ENCODE data around the gene CDH23. TPM values are rescaled to one million over a fixed set of nuclear protein-coding genes. Genes with fewer than 3 reads are reported as not detected.

The CDH23 gene
- total RNA-seq, 1 donor: 0.36 TPM

GRCh38 chr10:71553432-71553831 lies 156.7 kb downstream of the CDH23 start:
- Histone ChIP-seq H3K27me3 (ENCODE audit: insufficient read depth, low read length) (peaks cover 15% of the 10 kb centered on the region), H3K36me3 (ENCODE audit: insufficient read depth, low read length) (no peaks in the 10 kb centered on the region), H3K27ac (ENCODE audit: low read depth, low read length) (no peak overlapping the region), H2AFZ (ENCODE audit: low read length) (no peak overlapping the region), H4K20me1 (ENCODE audit: insufficient read depth, low read length) (no peaks in the 10 kb centered on the region), H3K79me2 (ENCODE audit: insufficient read depth, low read length) (no peaks in the 10 kb centered on the region), H3K4me2 (ENCODE audit: insufficient read depth, low read length) (no peak overlapping the region), H3K4me1 (ENCODE audit: insufficient read depth, low read length) (no peaks in the 10 kb centered on the region), H3K4me3 (ENCODE audit: insufficient read depth, low read length) (no peak overlapping the region), H3K9me3 (ENCODE audit: low read depth, low read length) (no peaks in the 10 kb centered on the region)
- peak; percentile 32 for DNase-seq (ENCODE audit: insufficient read length, low spot score, missing footprints)
- no peak for TF ChIP-seq CTCF (IDR thresholded peaks at IDR 0.05; ENCODE audit: extremely low read depth, low read depth, low read length)

GRCh38 chr10:71554671-71555070 lies 158.0 kb downstream of the CDH23 start:
- Histone ChIP-seq H2AFZ (ENCODE audit: low read length) (no peak overlapping the region), H3K9me3 (ENCODE audit: low read depth, low read length) (no peaks in the 10 kb centered on the region), H3K79me2 (ENCODE audit: insufficient read depth, low read length) (no peaks in the 10 kb centered on the region), H3K4me3 (ENCODE audit: insufficient read depth, low read length) (no peak overlapping the region), H4K20me1 (ENCODE audit: insufficient read depth, low read length) (no peaks in the 10 kb centered on the region), H3K4me1 (ENCODE audit: insufficient read depth, low read length) (no peaks in the 10 kb centered on the region), H3K27me3 (ENCODE audit: insufficient read depth, low read length) (peaks cover 20% of the 10 kb centered on the region), H3K36me3 (ENCODE audit: insufficient read depth, low read length) (no peaks in the 10 kb centered on the region), H3K4me2 (ENCODE audit: insufficient read depth, low read length) (no peak overlapping the region), H3K27ac (ENCODE audit: low read depth, low read length) (no peak overlapping the region)
- TF ChIP-seq CTCF (IDR thresholded peaks at IDR 0.05; ENCODE audit: extremely low read depth, low read depth, low read length): no peak
- DNase-seq (ENCODE audit: insufficient read length, low spot score, missing footprints): peak; percentile 10

- peak; percentile 69 for DNase-seq (ENCODE audit: insufficient read length, low spot score, missing footprints)
- Histone ChIP-seq H3K27ac (ENCODE audit: low read depth, low read length) (no peak overlapping the region), H3K4me3 (ENCODE audit: insufficient read depth, low read length) (no peak overlapping the region), H3K79me2 (ENCODE audit: insufficient read depth, low read length) (no peaks in the 10 kb centered on the region), H2AFZ (ENCODE audit: low read length) (no peak overlapping the region), H3K4me2 (ENCODE audit: insufficient read depth, low read length) (no peak overlapping the region), H3K27me3 (ENCODE audit: insufficient read depth, low read length) (peaks cover 23% of the 10 kb centered on the region), H3K36me3 (ENCODE audit: insufficient read depth, low read length) (no peaks in the 10 kb centered on the region), H4K20me1 (ENCODE audit: insufficient read depth, low read length) (no peaks in the 10 kb centered on the region), H3K9me3 (ENCODE audit: low read depth, low read length) (no peaks in the 10 kb centered on the region), H3K4me1 (ENCODE audit: insufficient read depth, low read length) (no peaks in the 10 kb centered on the region)
- no peak for TF ChIP-seq CTCF (IDR thresholded peaks at IDR 0.05; ENCODE audit: extremely low read depth, low read depth, low read length)
Observed at GRCh38 chr10:71555087-71555723, 158.5 kb downstream of the CDH23 start.

GRCh38 chr10:71555724-71556119 lies 159.0 kb downstream of the CDH23 start:
- Histone ChIP-seq H3K4me2 (ENCODE audit: insufficient read depth, low read length) (no peak overlapping the region), H3K36me3 (ENCODE audit: insufficient read depth, low read length) (no peaks in the 10 kb centered on the region), H3K27me3 (ENCODE audit: insufficient read depth, low read length) (peaks cover 23% of the 10 kb centered on the region), H3K9me3 (ENCODE audit: low read depth, low read length) (no peaks in the 10 kb centered on the region), H3K4me3 (ENCODE audit: insufficient read depth, low read length) (no peak overlapping the region), H4K20me1 (ENCODE audit: insufficient read depth, low read length) (no peaks in the 10 kb centered on the region), H3K4me1 (ENCODE audit: insufficient read depth, low read length) (no peaks in the 10 kb centered on the region), H3K27ac (ENCODE audit: low read depth, low read length) (no peak overlapping the region), H3K79me2 (ENCODE audit: insufficient read depth, low read length) (no peaks in the 10 kb centered on the region), H2AFZ (ENCODE audit: low read length) (no peak overlapping the region)
- DNase-seq (ENCODE audit: insufficient read length, low spot score, missing footprints): peak; percentile 54
- no peak for TF ChIP-seq CTCF (IDR thresholded peaks at IDR 0.05; ENCODE audit: extremely low read depth, low read depth, low read length)
